Ovary (tissue), 9 donors: Measurements from ENCODE around the gene KPNA2. TPM values are rescaled to one million over a fixed set of nuclear protein-coding genes. Genes with fewer than 3 reads are reported as not detected.
"Not testable (repeated sequence)": the region's sequence is repeated elsewhere in the genome, so short reads cannot be mapped to it uniquely, and the experiment has no call there.

Experiments
- DNase-seq, 5 donors: peaks; one replicate each; pipeline ENCODE4 v3.0.0-alpha.2; 2019 to 2020
- H3K27ac ChIP-seq, 2 donors: fragments of 200-600 bp; one replicate each; pipeline versions ENCODE4 v1.5.1 to v1.8.0; 2019 to 2022
- H3K27me3 ChIP-seq: fragments of 200-600 bp; one replicate; pipeline ENCODE4 v1.8.0; 2022
- H3K36me3 ChIP-seq: fragments of 200-600 bp; sonication (generic); one replicate; pipeline ENCODE4 v1.5.1; 2019
- H3K4me1 ChIP-seq: one replicate; pipeline ENCODE4 v1.8.1; 2013; ENCODE audit warnings: mild to moderate bottlenecking, moderate library complexity; ENCODE audit not compliant: insufficient read depth
- H3K4me3 ChIP-seq: fragments of 200-600 bp; sonication (generic); one replicate; pipeline ENCODE4 v1.5.1; 2017
- H3K9me3 ChIP-seq, 2 donors: fragments of 200-600 bp in 1 of 2; sonication (generic) in 1 of 2; one replicate each; pipeline versions ENCODE4 v1.5.1 to v1.8.1; 2013 to 2019; ENCODE audit warnings: mild to moderate bottlenecking in 1 of 2, moderate library complexity in 1 of 2
- EP300 ChIP-seq: sonication (generic); formaldehyde crosslinking; IDR thresholded peaks from one replicate; pipeline ENCODE4 v1.6.1; 2017; ENCODE audit warnings: antibody characterized with exemption
- POLR2A ChIP-seq: fragments of 450-650 bp; IDR thresholded peaks from one replicate; pipeline ENCODE4 v1.6.1; 2017; ENCODE audit warnings: antibody characterized with exemption, mild to moderate bottlenecking, moderate library complexity
- WGBS, 3 donors: extraction: QIAGEN DNeasy Blood & Tissue Kit in 1 of 3; methylation state at CpG; one replicate each; pipeline versions ENCODE4 v1.1.5 to v1.1.7; 2013 to 2017; 5-methylcytosine and 5-hydroxymethylcytosine counted together
- intact Hi-C, 4 donors: fragments of 100-400 bp; cut with DNase I; formaldehyde crosslinking; loops; one replicate each; pipeline versions ENCODE4 v1.11.0 to v1.15.1; 2022 to 2023
- polyA plus RNA-seq, 2 donors: library from polyadenylated mRNA; stranded (reverse); fragments of 200-250 nt in 1 of 2; fragments of 350-450 nt in 1 of 2; fragmentation: Illumina TruSeq in 1 of 2; extraction: RNeasy Lipid Tissue Mini Kit (QIAGEN cat#74804) in 1 of 2; gene quantifications; one replicate each; pipeline ENCODE4 v1.2.3, GENCODE V29; 2013 to 2014
- total RNA-seq, 7 donors: library from RNA; depleted of rRNA in 2 of 7; stranded (reverse); fragments of >200 nt in 2 of 7; fragmentation: NEBNext Ultra II Directional in 3 of 7; extraction: Animal tissue kit (Norgen Biotek cat#: 25700) in 3 of 7; gene quantifications; one replicate each; pipeline versions ENCODE4 v1.1.0 to v1.2.4, GENCODE V29; 2016 to 2023
- TF ChIP-seq, protein P1 (sequence below), 3 donors: fragments of 450-650 bp in 2 of 3; fragments of 200-600 bp in 1 of 3; IDR thresholded peaks; one replicate each; pipeline versions ENCODE4 v1.5.1 to v1.8.0; 2016 to 2022; ENCODE audit warnings: antibody characterized with exemption in 3 of 3, mild to moderate bottlenecking in 1 of 3
- donor health status: DM: no; HTN: no; CAD: no; lungs with moderate emphysema.
- donor health status: DM: no; HTN: no; CAD: no.
- donor health status: Bipolar disorder and iron deficiency.
- donor health status: DM: yes; HTN: yes; CAD: no.
- donor health status: DM: no; HTN: no; CAD: no.
- donor health status: DM: yes; HTN: yes; CAD: no.

KPNA2 gene
- total and polyA plus RNA-seq, 9 donors, result 4.3 to 24.3 (median 12.1) TPM

GRCh38 chr17:68060336-68060735, 24.8 kb downstream of the KPNA2 start:
- no peak for DNase-seq
- Histone ChIP-seq H3K4me3 (no peak overlapping the region), H3K4me1 (no peaks in the 10 kb centered on the region), H3K27me3 (no peaks in the 10 kb centered on the region), H3K36me3 (no peaks in the 10 kb centered on the region), H3K9me3 (no peaks in the 10 kb centered on the region), H3K27ac (no peak overlapping the region)
- no peak for TF ChIP-seq POLR2A
- TF ChIP-seq EP300, result no peak
- TF ChIP-seq, protein P1, sequence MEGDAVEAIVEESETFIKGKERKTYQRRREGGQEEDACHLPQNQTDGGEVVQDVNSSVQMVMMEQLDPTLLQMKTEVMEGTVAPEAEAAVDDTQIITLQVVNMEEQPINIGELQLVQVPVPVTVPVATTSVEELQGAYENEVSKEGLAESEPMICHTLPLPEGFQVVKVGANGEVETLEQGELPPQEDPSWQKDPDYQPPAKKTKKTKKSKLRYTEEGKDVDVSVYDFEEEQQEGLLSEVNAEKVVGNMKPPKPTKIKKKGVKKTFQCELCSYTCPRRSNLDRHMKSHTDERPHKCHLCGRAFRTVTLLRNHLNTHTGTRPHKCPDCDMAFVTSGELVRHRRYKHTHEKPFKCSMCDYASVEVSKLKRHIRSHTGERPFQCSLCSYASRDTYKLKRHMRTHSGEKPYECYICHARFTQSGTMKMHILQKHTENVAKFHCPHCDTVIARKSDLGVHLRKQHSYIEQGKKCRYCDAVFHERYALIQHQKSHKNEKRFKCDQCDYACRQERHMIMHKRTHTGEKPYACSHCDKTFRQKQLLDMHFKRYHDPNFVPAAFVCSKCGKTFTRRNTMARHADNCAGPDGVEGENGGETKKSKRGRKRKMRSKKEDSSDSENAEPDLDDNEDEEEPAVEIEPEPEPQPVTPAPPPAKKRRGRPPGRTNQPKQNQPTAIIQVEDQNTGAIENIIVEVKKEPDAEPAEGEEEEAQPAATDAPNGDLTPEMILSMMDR (IDR thresholded peaks at IDR 0.05), result no peak
- 81 to 88% (median 87%) methylated on average over 2 of the region's 2 CpGs for WGBS, 3 donors
- intact Hi-C loops, result no loop called here

DNA sequence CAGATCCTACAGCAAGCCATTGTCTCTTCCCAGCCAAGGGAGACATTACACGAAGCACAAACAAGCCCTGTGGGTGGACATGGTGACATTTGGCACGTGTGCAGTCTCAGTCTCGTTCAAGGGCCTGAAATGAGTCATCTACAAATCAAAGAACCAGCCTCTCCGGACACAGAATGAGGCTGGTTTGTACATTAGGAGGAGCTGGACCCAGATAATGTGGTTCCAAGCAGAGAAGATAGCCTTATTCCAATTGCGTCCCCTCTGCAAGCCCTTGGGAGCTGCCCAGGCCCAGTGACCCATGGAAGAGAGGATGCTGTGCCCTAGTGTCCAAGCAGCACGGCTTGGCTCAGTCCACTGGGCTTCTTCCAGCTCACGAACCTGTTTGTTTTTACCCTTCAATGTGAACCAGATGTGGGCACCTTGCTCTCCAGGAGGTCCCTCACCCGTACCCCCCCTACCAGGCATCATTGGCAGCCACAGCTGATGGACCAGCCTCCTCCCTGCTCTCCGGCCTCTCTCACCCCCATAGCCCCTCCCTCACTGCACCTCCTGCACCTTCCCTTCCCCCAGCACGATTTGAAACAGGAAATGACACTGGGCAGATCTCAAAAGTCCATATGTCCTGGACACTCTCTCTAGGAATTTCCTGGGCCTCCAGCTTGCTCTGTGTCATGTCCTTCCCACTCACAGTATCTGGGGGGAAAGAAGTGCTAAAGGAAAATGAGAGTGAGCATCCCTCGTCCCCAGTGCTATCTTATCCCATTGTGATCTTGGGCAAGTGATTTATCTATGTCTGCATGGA, 26.2 kb downstream of the KPNA2 start:
- 57 to 60% (median 60%) methylated on average over 11 of the region's 11 CpGs for WGBS, 3 donors
- Histone ChIP-seq H3K9me3 (no peaks in the 10 kb centered on the region), H3K4me3 (no peak overlapping the region), H3K27ac (no peak overlapping the region), H3K27me3 (no peaks in the 10 kb centered on the region), H3K36me3 (no peaks in the 10 kb centered on the region), H3K4me1 (no peaks in the 10 kb centered on the region)
- intact Hi-C loops, result no loop called here
- no peak for DNase-seq
- TF ChIP-seq, protein P1 (IDR thresholded peaks at IDR 0.05), result no peak
- TF ChIP-seq POLR2A (no peak), EP300 (no peak)

DNA sequence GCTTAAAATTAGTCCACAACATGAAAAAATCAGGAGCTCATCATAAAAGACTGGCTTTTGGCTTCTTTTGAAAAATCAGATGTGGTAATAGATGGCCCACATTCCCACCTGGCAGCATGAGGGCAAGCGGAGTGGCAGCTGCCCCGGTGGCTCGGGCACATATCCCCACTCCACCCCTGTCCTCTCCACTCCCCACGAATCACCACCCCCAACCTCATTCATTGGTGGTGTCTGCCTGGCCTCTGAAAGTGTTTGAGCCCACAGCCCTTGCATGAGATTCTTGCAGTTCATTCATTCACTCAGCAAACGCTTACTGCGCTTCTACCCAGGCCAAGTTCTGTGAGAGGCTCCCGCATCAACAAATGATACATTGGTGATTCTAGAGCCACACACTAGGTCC, 29.8 kb downstream of the KPNA2 start:
- H3K4me3 ChIP-seq, H3K36me3 ChIP-seq, H3K27ac ChIP-seq, H3K4me1 ChIP-seq, intact Hi-C loops, DNase-seq, H3K9me3 ChIP-seq, H3K27me3 ChIP-seq: not testable (repeated sequence)
- 81 to 95% (median 94%) methylated on average over 7 of the region's 7 CpGs for WGBS, 3 donors

- H3K27me3 ChIP-seq, intact Hi-C loops, H3K4me3 ChIP-seq, H3K4me1 ChIP-seq, DNase-seq, H3K36me3 ChIP-seq, H3K9me3 ChIP-seq, H3K27ac ChIP-seq: not testable (repeated sequence)
- 79 to 90% (median 85%) methylated on average over 3 of the region's 3 CpGs for WGBS, 3 donors
Observed at GRCh38 chr17:68068512-68068911, 33.0 kb downstream of the KPNA2 start.

GRCh38 chr17:68070582-68071444, 35.3 kb downstream of the KPNA2 start:
- H3K4me3 ChIP-seq, H3K4me1 ChIP-seq, intact Hi-C loops, H3K9me3 ChIP-seq, H3K27ac ChIP-seq, H3K27me3 ChIP-seq, H3K36me3 ChIP-seq: not testable (repeated sequence)
- peak in 4 of 5 donors; percentile 34 to 54 (median 43) for DNase-seq
- 31 to 38% (median 35%) methylated on average over 15 of the region's 15 CpGs for WGBS, 3 donors

- no peak overlapping the region for H3K4me3 ChIP-seq
- H3K9me3 ChIP-seq, result no peaks in the 10 kb centered on the region
- no peak for DNase-seq
- H3K4me1 ChIP-seq, result peaks cover 3% of the 10 kb centered on the region
- TF ChIP-seq POLR2A, result no peak
- TF ChIP-seq, protein P1 (IDR thresholded peaks at IDR 0.05), result no peak
- TF ChIP-seq EP300, result no peak
- 84 to 89% (median 86%) methylated on average over 4 of the region's 4 CpGs for WGBS, 3 donors
- H3K27me3 ChIP-seq, result no peaks in the 10 kb centered on the region
- H3K27ac ChIP-seq, result no peak overlapping the region
- H3K36me3 ChIP-seq, result no peaks in the 10 kb centered on the region
- intact Hi-C loops, result no loop called here
Observed at GRCh38 chr17:68074279-68074678, 38.7 kb downstream of the KPNA2 start.

DNA sequence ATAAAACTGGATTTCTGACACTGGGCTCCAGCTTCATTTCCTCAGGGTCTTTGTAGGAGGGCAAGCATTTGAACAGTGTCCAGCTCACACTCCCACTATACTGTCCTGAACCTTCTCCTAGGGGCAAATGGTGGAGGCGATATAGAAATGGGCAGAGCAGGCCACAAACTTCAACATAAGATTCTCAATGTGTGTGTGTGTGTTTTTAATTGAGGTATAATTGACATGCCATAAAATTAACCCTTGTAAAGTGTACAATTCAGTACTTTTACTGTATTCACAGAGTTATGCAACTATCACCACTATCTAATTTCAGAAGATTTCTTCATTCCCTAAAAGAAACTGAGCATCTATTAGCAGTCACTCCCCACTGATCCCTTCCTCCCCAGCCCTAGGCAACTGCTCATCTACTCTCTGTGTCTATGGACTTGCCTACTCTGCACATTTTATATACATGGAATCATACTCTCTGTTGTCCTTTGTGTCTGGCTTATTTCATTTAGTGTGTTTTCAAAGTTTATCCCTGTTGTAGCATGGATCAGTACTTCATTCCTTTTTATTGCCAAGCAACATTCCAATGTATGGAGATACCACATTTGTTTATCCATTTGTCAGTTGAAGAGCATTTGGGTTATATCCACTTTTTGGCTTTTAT, 40.5 kb downstream of the KPNA2 start:
- H3K9me3 ChIP-seq, DNase-seq, H3K4me3 ChIP-seq, H3K36me3 ChIP-seq, H3K27me3 ChIP-seq, H3K4me1 ChIP-seq, intact Hi-C loops, H3K27ac ChIP-seq: not testable (repeated sequence)
- WGBS, 3 donors, result 75 to 77% (median 77%) methylated on average over 1 of the region's 1 CpG

DNA sequence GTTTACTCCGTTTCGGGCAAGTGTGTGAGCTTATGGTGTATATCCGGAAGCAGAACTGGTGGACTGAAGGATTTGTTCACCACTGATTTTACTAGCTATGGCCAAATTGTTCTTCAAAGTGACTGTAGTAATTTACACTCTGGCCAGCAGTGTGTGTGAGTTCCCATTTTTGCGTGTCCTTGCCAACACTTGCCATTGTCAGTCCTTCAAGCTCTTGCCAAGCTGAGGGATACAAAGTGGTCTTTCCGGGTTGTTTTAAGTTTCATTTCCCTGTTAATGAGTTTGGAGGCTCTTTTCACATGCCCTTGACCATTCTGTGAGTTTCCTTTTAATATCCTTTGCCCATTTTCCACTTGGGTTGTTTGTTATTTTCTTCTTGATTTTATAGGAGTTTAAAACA, 42.0 kb downstream of the KPNA2 start:
- H3K4me3 ChIP-seq, H3K36me3 ChIP-seq, H3K4me1 ChIP-seq, H3K27me3 ChIP-seq, intact Hi-C loops, H3K27ac ChIP-seq, H3K9me3 ChIP-seq, DNase-seq: not testable (repeated sequence)
- 36 to 52% (median 41%) methylated on average over 5 of the region's 5 CpGs for WGBS, 3 donors
